GM06990 (cell line): ENCODE results near the gene SH3BP4.

Source experiments
- DNase-seq: peaks from one replicate; pipeline ENCODE4 v3.0.0-alpha.2; 2011; ENCODE audit not compliant: insufficient read length; ENCODE audit errors: extremely low read depth
- H3K27me3 ChIP-seq: replicated peaks from 2 replicates; pipeline ENCODE4 v1.6.0; 2011; ENCODE audit warnings: low read length; ENCODE audit not compliant: control insufficient read depth, insufficient read depth
- H3K36me3 ChIP-seq: 2 replicates; pipeline ENCODE4 v1.5.1; 2011; ENCODE audit warnings: low read length; ENCODE audit not compliant: control insufficient read depth, insufficient read depth
- H3K4me3 ChIP-seq: replicated peaks from 2 replicates; pipeline ENCODE4 v1.5.1; 2011; ENCODE audit warnings: low read depth, mild to moderate bottlenecking, control low read depth, low read length
- TF ChIP-seq, protein P1 (sequence below): IDR thresholded peaks from 2 replicates; pipeline ENCODE4 v1.5.1; 2011; ENCODE audit warnings: low read length, control low read depth, mild to moderate bottlenecking, inconsistent platforms; ENCODE audit not compliant: insufficient read depth, poor library complexity, severe bottlenecking

SH3BP4 gene

DNA sequence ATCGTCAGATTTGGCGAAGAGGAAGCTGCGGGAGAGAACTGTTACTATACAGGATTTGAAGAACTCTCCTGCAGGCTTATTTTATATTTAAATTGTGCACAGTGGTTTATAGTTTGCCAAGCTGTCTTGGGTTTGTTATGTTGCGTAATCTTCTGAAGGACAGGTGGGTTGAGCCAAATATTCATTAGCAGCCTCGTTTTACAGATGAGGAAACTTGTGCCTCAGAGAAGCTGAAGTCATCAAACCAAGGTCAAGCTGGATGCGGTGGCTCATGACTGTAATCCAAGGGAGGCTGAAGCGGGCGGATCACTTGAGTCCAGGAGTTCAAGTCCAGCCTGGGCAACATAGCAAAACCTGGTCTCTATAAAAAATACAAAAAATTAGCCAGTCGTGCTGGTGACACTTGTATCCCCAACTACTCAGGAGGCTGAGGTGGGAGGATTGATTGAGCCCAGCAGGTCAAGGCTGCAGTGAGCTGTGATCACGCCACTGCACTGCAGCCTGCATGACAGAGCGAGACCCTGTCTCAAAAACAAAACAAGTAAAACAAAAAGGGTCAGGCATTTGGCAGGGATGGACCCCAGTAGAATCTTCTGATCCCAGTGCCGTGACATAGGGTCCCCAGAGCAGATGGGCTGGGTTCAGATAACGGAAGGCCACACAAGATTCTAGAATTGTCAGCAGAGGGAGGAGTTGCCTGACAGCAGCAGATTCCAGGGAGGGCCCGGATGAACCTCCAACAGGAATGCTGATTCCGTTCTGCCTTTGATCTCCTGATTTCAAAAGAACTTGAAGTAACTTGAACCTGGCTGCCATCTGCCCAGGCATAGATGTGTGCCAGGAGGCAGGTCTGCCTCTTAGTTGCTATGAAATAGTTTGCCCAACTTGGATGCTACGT lies 50.6 kb downstream of the SH3BP4 start:
- H3K36me3 ChIP-seq, result no peaks in the 10 kb centered on the region
- H3K4me3 ChIP-seq, result no peak overlapping the region
- TF ChIP-seq, protein P1, sequence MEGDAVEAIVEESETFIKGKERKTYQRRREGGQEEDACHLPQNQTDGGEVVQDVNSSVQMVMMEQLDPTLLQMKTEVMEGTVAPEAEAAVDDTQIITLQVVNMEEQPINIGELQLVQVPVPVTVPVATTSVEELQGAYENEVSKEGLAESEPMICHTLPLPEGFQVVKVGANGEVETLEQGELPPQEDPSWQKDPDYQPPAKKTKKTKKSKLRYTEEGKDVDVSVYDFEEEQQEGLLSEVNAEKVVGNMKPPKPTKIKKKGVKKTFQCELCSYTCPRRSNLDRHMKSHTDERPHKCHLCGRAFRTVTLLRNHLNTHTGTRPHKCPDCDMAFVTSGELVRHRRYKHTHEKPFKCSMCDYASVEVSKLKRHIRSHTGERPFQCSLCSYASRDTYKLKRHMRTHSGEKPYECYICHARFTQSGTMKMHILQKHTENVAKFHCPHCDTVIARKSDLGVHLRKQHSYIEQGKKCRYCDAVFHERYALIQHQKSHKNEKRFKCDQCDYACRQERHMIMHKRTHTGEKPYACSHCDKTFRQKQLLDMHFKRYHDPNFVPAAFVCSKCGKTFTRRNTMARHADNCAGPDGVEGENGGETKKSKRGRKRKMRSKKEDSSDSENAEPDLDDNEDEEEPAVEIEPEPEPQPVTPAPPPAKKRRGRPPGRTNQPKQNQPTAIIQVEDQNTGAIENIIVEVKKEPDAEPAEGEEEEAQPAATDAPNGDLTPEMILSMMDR, result no peak
- no peak for DNase-seq
- H3K27me3 ChIP-seq, result no peaks in the 10 kb centered on the region

DNA sequence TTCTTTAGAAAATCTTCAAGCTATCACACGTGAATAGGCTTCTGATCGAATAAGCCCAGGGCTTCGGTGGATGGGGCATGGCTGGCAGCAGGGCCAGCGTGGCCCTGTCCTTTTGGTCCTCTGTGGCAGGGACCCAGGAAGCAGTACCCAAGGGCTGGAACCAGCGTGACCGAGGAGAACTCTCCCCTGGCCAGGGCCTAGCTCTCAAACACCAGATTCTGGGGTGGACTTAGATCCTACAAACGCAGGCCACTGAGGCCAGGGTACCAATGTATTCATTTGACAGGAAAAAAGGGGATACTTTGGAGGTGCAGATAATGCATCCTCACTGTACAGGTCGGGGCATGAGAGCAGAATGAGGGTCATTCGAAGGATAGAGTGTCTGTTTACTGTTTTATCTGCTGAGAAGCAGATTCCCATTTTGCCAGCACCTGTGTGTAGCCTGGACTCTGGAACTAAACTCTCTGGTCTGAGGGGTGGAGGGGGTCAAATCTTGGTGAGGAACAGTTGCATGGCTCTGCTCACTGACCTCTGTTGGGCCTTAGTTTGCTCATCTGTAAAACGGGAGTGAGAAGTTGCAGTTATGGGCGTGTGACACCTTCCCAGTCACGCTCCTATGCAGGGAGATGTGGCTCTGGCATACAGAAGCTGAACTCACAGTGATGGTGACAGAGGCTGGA lies 51.4 kb downstream of the SH3BP4 start:
- Histone ChIP-seq H3K27me3 (no peaks in the 10 kb centered on the region; the same call in 1 of the 2 replicates), H3K4me3 (no peak overlapping the region), H3K36me3 (no peaks in the 10 kb centered on the region)
- DNase-seq, result no peak
- TF ChIP-seq, protein P1, result no peak

DNA sequence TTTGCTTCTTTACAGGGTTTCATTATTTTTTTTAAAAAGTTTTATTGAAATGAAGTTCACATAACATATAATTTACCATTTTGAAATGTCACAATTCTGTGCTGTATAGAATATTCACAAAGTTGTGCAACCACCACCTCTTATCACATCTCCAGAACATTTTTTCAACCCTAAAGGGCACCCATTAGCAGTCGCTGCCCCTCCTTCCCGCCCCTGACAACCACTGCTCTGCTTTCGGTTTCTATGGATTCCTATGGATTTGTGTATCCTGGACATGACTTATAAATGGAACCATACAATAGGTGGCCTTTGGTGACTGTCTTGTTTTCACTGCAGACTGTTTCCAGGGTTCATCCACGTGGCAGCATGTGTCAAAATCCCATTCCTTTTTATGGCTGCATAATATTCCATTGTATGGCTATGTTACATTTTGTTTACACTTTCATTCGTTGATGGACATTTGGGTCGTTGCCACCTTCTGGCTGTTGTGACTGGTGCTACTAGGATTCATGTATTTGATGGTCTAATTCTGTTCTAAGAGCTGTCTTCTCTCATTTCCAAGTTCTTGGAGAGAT lies 52.6 kb downstream of the SH3BP4 start:
- TF ChIP-seq, protein P1, result no peak
- Histone ChIP-seq H3K4me3 (no peak overlapping the region), H3K36me3 (no peaks in the 10 kb centered on the region), H3K27me3 (no peaks in the 10 kb centered on the region; the same call in 1 of the 2 replicates)
- no peak for DNase-seq

DNA sequence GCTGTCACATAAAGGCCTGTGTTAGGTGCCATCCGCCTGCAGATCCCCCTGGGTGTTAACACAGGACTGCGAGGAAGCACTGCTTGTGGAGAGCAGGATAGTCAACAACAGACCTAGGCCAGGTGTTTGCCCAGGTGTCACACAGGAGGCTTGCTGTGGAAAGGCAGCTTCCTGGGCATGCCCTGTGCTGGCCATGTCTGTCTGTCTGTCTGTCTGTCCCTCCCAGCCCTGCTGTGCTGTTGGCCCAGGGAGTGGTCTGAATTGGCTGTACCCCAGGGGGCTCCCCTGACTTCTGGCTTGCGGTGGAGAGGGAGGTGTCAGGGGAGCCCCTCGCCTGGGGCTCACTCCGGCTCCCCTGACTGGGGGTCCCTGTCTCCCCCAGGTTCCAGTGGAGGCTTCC lies 53.2 kb downstream of the SH3BP4 start:
- no peak for DNase-seq
- H3K36me3 ChIP-seq, result no peaks in the 10 kb centered on the region
- no peaks in the 10 kb centered on the region; the same call in 1 of the 2 replicates for H3K27me3 ChIP-seq
- no peak overlapping the region for H3K4me3 ChIP-seq
- TF ChIP-seq, protein P1, result no peak

DNA sequence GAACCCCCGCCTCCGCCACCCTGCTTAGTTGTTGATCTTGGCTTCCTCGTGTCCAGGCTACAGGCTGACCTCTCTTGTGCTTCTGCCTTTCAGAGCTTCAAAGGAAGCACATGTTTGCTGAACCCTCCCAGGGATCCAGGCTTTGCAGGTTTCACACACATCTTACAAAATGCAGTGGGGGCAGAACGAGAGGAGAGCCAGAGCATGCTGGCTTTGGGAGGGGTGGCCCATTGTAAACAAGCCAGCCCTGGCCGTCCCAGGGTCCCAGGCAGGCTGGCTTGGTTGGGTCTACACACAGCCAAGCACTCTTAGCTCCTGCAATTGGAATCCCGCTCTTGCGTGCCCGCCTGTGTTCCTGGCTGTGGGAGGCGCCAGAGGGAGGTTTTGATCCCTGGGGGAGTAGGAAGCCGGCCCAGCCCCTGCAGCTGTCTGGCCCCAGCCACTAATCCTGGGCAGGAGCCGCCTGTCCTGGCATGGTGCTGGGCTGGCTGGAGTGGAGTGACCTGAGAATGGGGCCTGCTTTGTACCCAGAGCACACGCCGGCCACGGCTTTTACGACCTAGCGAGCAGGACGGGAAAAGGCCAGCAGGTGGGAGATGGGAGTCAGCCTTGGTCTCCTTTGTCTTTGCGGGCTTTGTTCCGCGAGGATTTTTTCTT lies 53.9 kb downstream of the SH3BP4 start:
- H3K4me3 ChIP-seq, result no peak overlapping the region
- no peaks in the 10 kb centered on the region; the same call in 1 of the 2 replicates for H3K27me3 ChIP-seq
- DNase-seq, result no peak
- TF ChIP-seq, protein P1, result no peak
- no peaks in the 10 kb centered on the region for H3K36me3 ChIP-seq
